ENCODE measurements around the gene ZC3H14.

ZC3H14 gene

DNA sequence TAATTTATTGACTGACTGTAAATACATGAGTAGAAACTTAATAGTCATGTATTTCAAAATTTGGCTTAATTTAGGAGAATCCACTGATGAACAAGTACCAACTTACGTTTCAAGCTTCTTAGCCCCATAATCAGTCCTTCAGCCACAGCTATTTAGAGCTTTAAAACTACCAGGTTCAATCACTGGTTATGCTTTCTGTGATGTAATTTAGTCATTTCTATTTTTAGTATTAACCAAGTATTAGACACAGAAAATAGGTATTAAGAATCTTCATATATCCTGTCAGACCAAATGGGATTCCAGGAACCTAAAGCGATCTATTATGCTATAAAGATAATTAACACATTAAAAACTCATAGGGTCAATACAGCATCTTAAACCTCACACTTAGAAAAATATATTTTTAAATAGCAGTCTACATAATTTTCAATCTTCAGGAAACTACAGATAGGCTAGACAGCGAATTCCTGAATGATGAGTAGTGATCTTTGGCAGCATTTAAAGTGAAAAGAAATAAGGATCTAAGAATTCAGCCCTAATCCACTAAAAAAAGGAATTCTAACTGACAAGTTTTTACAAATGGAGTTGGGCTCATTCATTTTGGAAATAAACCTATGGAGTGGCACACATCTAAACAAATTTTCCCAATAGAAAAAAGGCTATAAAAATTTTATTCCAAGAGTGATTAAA is 51.5 kb downstream of the ZC3H14 start:
- DNase-seq = no peak
- TF ChIP-seq CTCF (IDR thresholded peaks at IDR 0.05; ENCODE audit: low read depth, low read length) = no peak
- Histone ChIP-seq H3K4me1 (no peaks in the 10 kb centered on the region; the same call in 1 of the 2 replicates), H3K27me3 (no peaks in the 10 kb centered on the region), H3K9me3 (no peaks in the 10 kb centered on the region), H3K36me3 (peaks cover 98% of the 10 kb centered on the region), H3K4me3 (ENCODE audit: low read depth, low read length) (no peak overlapping the region)

GRCh38 chr14:88616697-88617096 is 53.9 kb downstream of the ZC3H14 start:
- no peaks in the 10 kb centered on the region; the same call in 1 of the 2 replicates for H3K4me1 ChIP-seq
- H3K4me3 ChIP-seq (ENCODE audit: low read depth, low read length) = no peak overlapping the region
- no peak for DNase-seq
- H3K9me3 ChIP-seq = no peaks in the 10 kb centered on the region
- no peaks in the 10 kb centered on the region for H3K27me3 ChIP-seq
- H3K36me3 ChIP-seq = peaks cover 100% of the 10 kb centered on the region
- TF ChIP-seq CTCF (IDR thresholded peaks at IDR 0.05; ENCODE audit: low read depth, low read length) = no peak

- TF ChIP-seq CTCF (IDR thresholded peaks at IDR 0.05; ENCODE audit: low read depth, low read length) = no peak
- DNase-seq = no peak
- H3K27me3 ChIP-seq = no peaks in the 10 kb centered on the region
- H3K4me1 ChIP-seq = no peaks in the 10 kb centered on the region; the same call in 1 of the 2 replicates
- peaks cover 100% of the 10 kb centered on the region for H3K36me3 ChIP-seq
- H3K4me3 ChIP-seq (ENCODE audit: low read depth, low read length) = no peak overlapping the region
- H3K9me3 ChIP-seq = no peaks in the 10 kb centered on the region
Observed at GRCh38 chr14:88617479-88617878, 54.6 kb downstream of the ZC3H14 start.

DNA sequence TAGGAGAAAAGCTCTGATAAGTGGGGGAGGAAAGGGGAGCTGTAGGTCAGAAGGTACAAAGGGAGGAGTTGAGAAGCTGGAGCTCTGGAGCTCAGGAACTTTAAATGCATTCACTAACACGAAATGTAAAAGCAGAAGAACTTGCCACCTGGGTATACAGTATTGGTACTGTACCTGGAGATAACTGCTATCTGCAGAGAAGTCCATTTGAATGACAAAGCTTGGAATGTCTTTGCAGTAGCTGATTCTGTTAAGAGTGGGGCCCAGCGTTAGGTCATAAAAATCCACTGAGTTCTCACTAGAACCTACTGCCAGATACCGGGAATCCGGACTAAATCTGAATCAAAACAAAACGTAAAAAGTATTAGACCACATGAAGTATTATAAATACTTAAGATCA is 55.6 kb downstream of the ZC3H14 start:
- H3K27me3 ChIP-seq = no peaks in the 10 kb centered on the region
- no peak for DNase-seq
- no peaks in the 10 kb centered on the region for H3K4me1 ChIP-seq
- H3K9me3 ChIP-seq = no peaks in the 10 kb centered on the region
- H3K4me3 ChIP-seq (ENCODE audit: low read depth, low read length) = no peak overlapping the region
- H3K36me3 ChIP-seq = peaks cover 99% of the 10 kb centered on the region
- TF ChIP-seq CTCF (IDR thresholded peaks at IDR 0.05; ENCODE audit: low read depth, low read length) = no peak

- no peak for DNase-seq
- Histone ChIP-seq H3K9me3 (no peaks in the 10 kb centered on the region), H3K4me1 (no peaks in the 10 kb centered on the region), H3K4me3 (ENCODE audit: low read depth, low read length) (no peak overlapping the region), H3K36me3 (peaks cover 99% of the 10 kb centered on the region), H3K27me3 (no peaks in the 10 kb centered on the region)
- no peak for TF ChIP-seq CTCF (IDR thresholded peaks at IDR 0.05; ENCODE audit: low read depth, low read length)
Observed at GRCh38 chr14:88621100-88621499, 58.3 kb downstream of the ZC3H14 start.

- Histone ChIP-seq H3K4me3 (ENCODE audit: low read depth, low read length) (no peak overlapping the region), H3K4me1 (no peaks in the 10 kb centered on the region), H3K36me3 (peaks cover 79% of the 10 kb centered on the region), H3K9me3 (no peaks in the 10 kb centered on the region), H3K27me3 (no peaks in the 10 kb centered on the region)
- no peak for TF ChIP-seq CTCF (IDR thresholded peaks at IDR 0.05; ENCODE audit: low read depth, low read length)
- DNase-seq = no peak
Observed at GRCh38 chr14:88625671-88626070, 62.8 kb downstream of the ZC3H14 start.
